Amygdala (tissue), 56 donors: ENCODE data around the gene OR11H7.
"Not testable (repeated sequence)": the region's sequence is repeated elsewhere in the genome, so short reads cannot be mapped to it uniquely, and the experiment has no call there.

Experiments
- DNase-seq, 56 donors: peaks; one replicate each; lab custom pipeline; 2025; lab: John Stamatoyannopoulos, UW

Gene OR11H7

DNA sequence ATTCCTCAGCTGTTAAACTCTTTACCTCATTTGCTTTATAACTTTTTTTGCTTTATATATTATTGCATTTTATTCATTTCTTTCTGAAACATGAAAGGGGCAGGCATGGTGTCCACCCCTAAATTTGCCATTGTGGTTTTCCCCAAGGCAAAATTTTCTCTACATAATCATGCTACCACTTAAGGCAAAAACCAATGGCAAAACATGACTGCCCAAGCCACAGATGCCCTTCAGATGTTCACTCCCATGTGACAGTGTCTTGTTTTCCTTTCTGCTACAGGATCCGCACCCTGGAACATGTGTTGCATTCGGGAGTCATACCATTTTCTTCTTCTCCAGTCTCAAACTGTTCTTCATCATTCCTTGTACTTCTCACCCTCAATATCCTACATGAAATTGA lies 48.6 kb downstream of the OR11H7 start:
- no peak for DNase-seq

DNA sequence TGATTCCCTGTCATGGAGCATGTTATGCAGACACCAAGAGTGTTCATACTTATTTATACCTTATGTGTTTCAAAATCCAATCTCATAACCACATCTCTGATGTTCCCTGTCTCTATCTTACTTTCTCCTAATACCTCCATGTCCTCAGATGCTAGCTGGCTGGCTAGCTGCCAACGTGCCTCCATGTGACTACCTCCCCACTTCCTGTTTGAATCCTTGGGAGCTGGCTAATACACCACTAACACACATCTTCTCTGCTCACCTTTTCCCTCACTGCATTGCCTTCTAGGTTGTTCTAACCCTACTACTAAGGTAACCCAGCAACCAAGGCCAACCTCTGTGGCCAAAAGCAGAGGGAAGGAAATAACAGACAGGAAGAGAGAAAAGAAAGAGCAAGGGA lies 49.6 kb downstream of the OR11H7 start:
- peak in 2 of 56 donors; percentile 1 for DNase-seq

DNA sequence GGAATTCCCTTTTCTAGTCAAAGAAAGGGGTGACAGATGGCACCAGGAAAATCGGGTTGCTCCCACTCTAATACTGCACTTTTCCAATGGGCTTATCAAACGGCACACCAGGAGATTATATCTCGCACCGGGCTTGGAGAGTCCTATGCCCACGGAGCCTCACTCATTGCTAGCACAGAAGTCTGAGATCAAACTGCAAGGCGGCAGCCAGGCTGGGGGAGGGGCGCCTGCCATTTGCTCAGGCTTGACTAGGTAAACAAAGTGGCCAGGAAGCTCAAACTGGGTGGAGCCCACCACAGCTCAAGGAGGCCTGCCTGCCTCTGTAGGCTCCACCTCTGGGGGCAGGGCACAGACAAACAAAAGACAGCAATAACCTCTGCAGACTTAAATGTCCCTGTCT lies 51.5 kb downstream of the OR11H7 start:
- DNase-seq: not testable (repeated sequence)
